GM12892 (cell line): Measurements from ENCODE around the gene RNF223.

ENCODE experiments used
- POLR2A ChIP-seq: IDR thresholded peaks from 2 replicates; pipeline ENCODE4 v1.6.1; 2011; ENCODE audit warnings: low read depth, low read length, control low read depth
- POLR2AphosphoS5 ChIP-seq: IDR thresholded peaks from 2 replicates; pipeline ENCODE4 v1.6.1; 2011; ENCODE audit warnings: low read depth, low read length, control low read depth
- TAF1 ChIP-seq: IDR thresholded peaks from 2 replicates; pipeline ENCODE4 v1.6.1; 2011; ENCODE audit warnings: low read depth, mild to moderate bottlenecking, control low read depth, low read length, borderline replicate concordance

DNA sequence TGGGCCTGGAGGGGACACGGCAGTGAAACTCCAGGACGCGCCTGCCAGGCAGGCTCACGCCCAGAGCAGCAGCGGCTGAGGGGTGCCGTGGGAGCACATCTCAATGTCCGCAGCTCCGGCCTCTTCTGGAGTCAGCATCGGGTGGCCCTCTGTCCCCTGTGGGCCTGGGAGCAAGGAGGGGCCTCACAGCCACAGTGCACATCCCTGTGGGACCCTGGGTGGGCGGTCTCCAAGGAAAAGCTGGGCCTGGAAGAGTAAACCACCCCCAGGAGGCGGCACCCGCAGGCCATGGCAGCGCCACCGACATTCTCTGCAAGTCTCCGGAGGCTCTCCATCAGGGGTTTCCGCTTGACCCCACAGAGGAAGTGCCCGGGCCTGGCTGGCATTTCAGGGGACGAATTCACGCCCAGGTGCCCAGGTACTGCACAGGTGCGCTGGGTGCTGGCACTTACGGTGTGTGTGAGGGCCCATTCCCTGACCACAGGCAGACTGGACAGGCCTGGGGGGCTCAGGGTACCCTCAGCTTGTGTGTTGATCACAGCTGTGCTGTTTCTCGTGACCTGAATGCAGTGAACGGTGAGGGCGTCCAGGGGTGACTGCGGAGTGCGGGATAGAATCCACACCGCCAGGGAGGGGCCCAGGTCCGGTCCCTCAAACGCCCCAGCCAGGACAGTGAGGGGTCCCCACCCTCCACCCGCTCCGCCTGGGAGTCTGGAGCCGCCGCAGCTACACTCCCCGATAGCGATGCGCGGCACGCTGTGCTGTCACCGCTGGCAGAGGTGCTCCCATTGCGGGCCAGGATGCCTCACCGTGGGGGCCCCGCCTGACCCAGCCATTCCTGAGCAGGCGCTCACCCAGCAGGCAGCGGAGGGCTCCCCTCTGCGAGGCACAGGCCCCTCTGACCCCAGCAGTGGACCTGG lies 16.6 kb upstream of the RNF223 start:
- TF ChIP-seq TAF1: no peak
- no peak for TF ChIP-seq POLR2A
- TF ChIP-seq POLR2AphosphoS5: no peak
